Measurements from ENCODE around the gene CEBPE. TPM values are rescaled to one million over a fixed set of nuclear protein-coding genes. Genes with fewer than 3 reads are reported as not detected.
A peak's percentile ranks its signal among the peaks of the same experiment; 100 is the strongest.

Gene CEBPE
- total RNA-seq, 2 experiments from 2014 or later, result 1.1 to 2.3 TPM

DNA sequence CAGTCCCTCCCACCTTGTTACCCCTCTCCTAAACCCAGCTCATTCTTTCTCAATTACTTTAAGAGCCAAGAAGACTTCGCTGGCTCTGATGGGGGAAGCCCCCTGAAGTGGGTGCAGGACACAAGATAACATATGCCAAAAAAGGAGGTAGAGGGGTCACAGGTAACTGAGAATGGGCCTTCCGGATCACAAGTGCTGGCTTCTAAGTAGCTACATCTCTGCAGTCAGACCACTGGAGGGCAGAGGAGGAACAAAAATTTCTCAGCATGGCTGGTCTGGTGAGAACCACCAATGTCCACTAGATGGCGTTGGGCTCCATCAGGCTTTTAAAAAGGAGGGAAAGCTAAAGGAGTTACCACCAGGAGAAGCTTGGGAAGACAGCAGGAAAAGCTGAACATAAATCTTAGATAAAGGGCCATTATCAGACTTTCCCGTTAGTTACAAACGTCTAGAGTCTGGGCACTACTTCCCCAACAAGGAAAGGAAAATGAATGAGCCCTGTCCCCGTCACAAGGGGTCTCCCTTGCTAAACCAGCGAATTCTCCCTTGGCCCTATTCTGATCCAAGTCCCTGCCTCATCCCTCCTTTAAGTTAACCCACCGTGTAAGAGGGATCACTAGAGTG is 50.2 kb downstream of the CEBPE start:
- Histone ChIP-seq H3K9me3 (ENCODE audit: low read length) (no peaks in the 10 kb centered on the region), H3K4me3 (ENCODE audit: low read depth, low read length, poor library complexity, severe bottlenecking) (no peak overlapping the region), H3K27ac (ENCODE audit: low read depth, low read length, poor library complexity, severe bottlenecking) (peak overlapping the region; percentile 25), H3K79me2 (ENCODE audit: insufficient read depth, low read depth, low read length) (peaks cover 45% of the 10 kb centered on the region), H3K9me2 (ENCODE audit: insufficient read depth, low read length) (no peaks in the 10 kb centered on the region), H3K4me2 (ENCODE audit: low read length) (peak overlapping the region; percentile 42), H3K36me3 (ENCODE audit: insufficient read depth, low read length) (peaks cover 83% of the 10 kb centered on the region), H2AFZ (ENCODE audit: low read length) (no peak overlapping the region), H4K20me1 (ENCODE audit: insufficient read depth, low read length) (0 out of 2 replicates have a peak, but pooled peaks cover 9% of the 10 kb centered on the region), H3K4me1 (ENCODE audit: insufficient read depth, low read length, poor library complexity, severe bottlenecking) (peaks cover 29% of the 10 kb centered on the region)
- intact Hi-C loops (cut with micrococcal nuclease; ENCODE audit: unreplicated experiment), result loop anchor here (1.0 kb wide), 2 partner anchors 51 to 118 kb away; no protein-coding TSS in a partner anchor
- TF ChIP-seq, protein P1, sequence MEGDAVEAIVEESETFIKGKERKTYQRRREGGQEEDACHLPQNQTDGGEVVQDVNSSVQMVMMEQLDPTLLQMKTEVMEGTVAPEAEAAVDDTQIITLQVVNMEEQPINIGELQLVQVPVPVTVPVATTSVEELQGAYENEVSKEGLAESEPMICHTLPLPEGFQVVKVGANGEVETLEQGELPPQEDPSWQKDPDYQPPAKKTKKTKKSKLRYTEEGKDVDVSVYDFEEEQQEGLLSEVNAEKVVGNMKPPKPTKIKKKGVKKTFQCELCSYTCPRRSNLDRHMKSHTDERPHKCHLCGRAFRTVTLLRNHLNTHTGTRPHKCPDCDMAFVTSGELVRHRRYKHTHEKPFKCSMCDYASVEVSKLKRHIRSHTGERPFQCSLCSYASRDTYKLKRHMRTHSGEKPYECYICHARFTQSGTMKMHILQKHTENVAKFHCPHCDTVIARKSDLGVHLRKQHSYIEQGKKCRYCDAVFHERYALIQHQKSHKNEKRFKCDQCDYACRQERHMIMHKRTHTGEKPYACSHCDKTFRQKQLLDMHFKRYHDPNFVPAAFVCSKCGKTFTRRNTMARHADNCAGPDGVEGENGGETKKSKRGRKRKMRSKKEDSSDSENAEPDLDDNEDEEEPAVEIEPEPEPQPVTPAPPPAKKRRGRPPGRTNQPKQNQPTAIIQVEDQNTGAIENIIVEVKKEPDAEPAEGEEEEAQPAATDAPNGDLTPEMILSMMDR (conservative IDR thresholded peaks at IDR 0.05; ENCODE audit: low read length), result peak; percentile 100
- no peak for TF ChIP-seq EZH2phosphoT487 (IDR thresholded peaks at IDR 0.05; ENCODE audit: borderline replicate concordance, low read depth, low read length)
- BruUV-seq (replicated peaks), result no TSS peak
- CTCF ChIA-PET (ENCODE audit: unreplicated experiment), result interaction anchor here (0.9 to 1.7 kb wide), 12 partner anchors 9 to 115 kb away, joined by 3 to 12 read pairs (median 4); partner anchors contain the start of genes ACIN1, C14orf119, CEBPE and SLC7A8
- POLR2A ChIA-PET, result interaction anchor here (0.6 to 1.4 kb wide), 3 partner anchors 26 to 199 kb away, joined by 3 to 5 read pairs (median 3); partner anchors contain the start of genes ACIN1 and C14orf119
- DNase-seq (ENCODE audit: low spot score), result peak; percentile 87

DNA sequence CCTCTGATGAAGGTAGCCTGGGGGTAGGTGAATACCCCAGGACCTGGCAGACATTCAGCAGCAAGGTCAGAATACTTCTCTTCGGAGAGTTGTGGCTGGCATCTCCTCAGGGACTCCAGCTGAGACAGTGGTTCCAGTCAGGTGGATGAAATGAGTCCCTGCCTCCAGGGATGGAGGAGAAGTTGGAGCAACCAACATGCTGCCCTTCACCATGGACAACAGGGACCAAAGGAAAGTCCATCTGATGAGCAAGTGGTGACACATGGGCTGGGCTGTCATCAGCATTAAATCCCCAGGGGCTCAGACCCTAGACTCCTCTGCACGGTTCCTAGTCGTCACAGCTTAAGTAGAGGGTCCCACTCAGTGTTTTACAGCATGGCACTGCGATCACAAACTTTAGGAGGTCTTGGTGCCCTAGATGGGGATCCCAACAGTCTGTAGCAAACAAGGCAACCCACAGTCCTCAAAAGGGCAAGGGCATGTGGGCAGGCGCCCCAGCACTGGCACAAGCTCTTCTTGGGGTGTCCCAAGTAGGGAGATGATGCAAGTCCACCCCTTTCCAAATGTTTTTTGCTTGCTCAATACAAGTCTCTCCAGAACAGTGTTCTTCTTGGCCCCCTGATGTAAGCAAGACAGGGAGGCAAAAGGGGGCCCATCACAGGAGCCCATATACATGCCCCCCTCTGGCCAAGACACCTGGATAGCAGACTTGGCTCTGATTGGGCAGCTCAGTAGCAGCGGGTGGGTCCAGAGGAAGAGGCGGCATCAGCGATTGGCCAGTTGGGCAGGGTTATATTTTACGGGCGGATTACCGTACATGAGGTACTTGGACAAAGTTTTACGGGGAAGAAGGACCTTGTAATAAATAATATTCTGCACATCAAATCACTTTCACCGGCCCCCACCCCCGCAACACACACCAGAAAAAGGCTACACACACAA is 50.9 kb downstream of the CEBPE start:
- Histone ChIP-seq H4K20me1 (ENCODE audit: insufficient read depth, low read length) (0 out of 2 replicates have a peak, but pooled peaks cover 9% of the 10 kb centered on the region), H3K9me3 (ENCODE audit: low read length) (no peaks in the 10 kb centered on the region), H2AFZ (ENCODE audit: low read length) (no peak overlapping the region), H3K27ac (ENCODE audit: low read depth, low read length, poor library complexity, severe bottlenecking) (no peak overlapping the region), H3K4me3 (ENCODE audit: low read depth, low read length, poor library complexity, severe bottlenecking) (no peak overlapping the region), H3K79me2 (ENCODE audit: insufficient read depth, low read depth, low read length) (peaks cover 45% of the 10 kb centered on the region), H3K36me3 (ENCODE audit: insufficient read depth, low read length) (peaks cover 84% of the 10 kb centered on the region), H3K4me2 (ENCODE audit: low read length) (peak overlapping the region; percentile 42), H3K9me2 (ENCODE audit: insufficient read depth, low read length) (no peaks in the 10 kb centered on the region), H3K4me1 (ENCODE audit: insufficient read depth, low read length, poor library complexity, severe bottlenecking) (peaks cover 29% of the 10 kb centered on the region)
- no peak for TF ChIP-seq EZH2phosphoT487 (IDR thresholded peaks at IDR 0.05; ENCODE audit: borderline replicate concordance, low read depth, low read length)
- TF ChIP-seq, protein P1 (conservative IDR thresholded peaks at IDR 0.05; ENCODE audit: low read length), result no peak
- POLR2A ChIA-PET, result interaction anchor here (1.1 to 1.4 kb wide), 2 partner anchors 27 to 82 kb away, joined by 3 to 5 read pairs; partner anchors contain the start of genes ACIN1 and C14orf119
- no peak for DNase-seq (ENCODE audit: low spot score)
- no TSS peak for BruUV-seq (replicated peaks)
- intact Hi-C loops (cut with micrococcal nuclease; ENCODE audit: unreplicated experiment), result no loop called here
- CTCF ChIA-PET (ENCODE audit: unreplicated experiment), result interaction anchor here (0.6 to 1.7 kb wide), 13 partner anchors 9 to 196 kb away, joined by 3 to 12 read pairs (median 4); partner anchors contain the start of genes ACIN1, C14orf119, CEBPE and SLC7A8

Small RNAs within 50 kb of the gene (small RNA-seq; reads per million reads assigned to genes)
- gene RNU6-1138P, result not detected

Other genes starting within 250 kb of the CEBPE start
- gene LRP10, start 247.5 kb downstream of the CEBPE start, total RNA-seq (2014; rRNA removed; shearing (Covaris generic)), result 19.0 and 25.5 TPM in 2 replicates
- 53.3 and 55.1 TPM in 2 replicates for gene LRP10, start 247.5 kb downstream of the CEBPE start, total RNA-seq (2022)
- 1.1 and 5.7 TPM in 2 replicates for gene REM2, start 236.0 kb downstream of the CEBPE start, total RNA-seq (2014; rRNA removed; shearing (Covaris generic))
- gene REM2, start 236.0 kb downstream of the CEBPE start, total RNA-seq (2022), result 1.5 and 2.1 TPM in 2 replicates
- 81.0 and 106 TPM in 2 replicates for gene RBM23, start 200.1 kb downstream of the CEBPE start, total RNA-seq (2014; rRNA removed; shearing (Covaris generic))
- gene RBM23, start 200.1 kb downstream of the CEBPE start, total RNA-seq (2022), result 90.1 and 91.0 TPM in 2 replicates
- gene PRMT5, start 189.9 kb downstream of the CEBPE start, total RNA-seq (2014; rRNA removed; shearing (Covaris generic)), result 82.2 and 93.1 TPM in 2 replicates
- 124 and 135 TPM in 2 replicates for gene PRMT5, start 189.9 kb downstream of the CEBPE start, total RNA-seq (2022)
- gene HAUS4, start 162.2 kb downstream of the CEBPE start, total RNA-seq (2014; rRNA removed; shearing (Covaris generic)), result 105 and 126 TPM in 2 replicates
- 96.7 and 103 TPM in 2 replicates for gene HAUS4, start 162.2 kb downstream of the CEBPE start, total RNA-seq (2022)
- gene AJUBA, start 136.7 kb downstream of the CEBPE start, total RNA-seq (2014; rRNA removed; shearing (Covaris generic)), result 0.13 and 0.22 TPM in 2 replicates
- 0.37 and 0.88 TPM in 2 replicates for gene AJUBA, start 136.7 kb downstream of the CEBPE start, total RNA-seq (2022)
- 13.8 and 17.9 TPM in 2 replicates for gene C14orf93, start 109.1 kb downstream of the CEBPE start, total RNA-seq (2014; rRNA removed; shearing (Covaris generic))
- gene C14orf93, start 109.1 kb downstream of the CEBPE start, total RNA-seq (2022), result 15.2 and 17.4 TPM in 2 replicates
- gene PSMB5, start 84.4 kb downstream of the CEBPE start, total RNA-seq (2014; rRNA removed; shearing (Covaris generic)), result 111 and 133 TPM in 2 replicates
- gene PSMB5, start 84.4 kb downstream of the CEBPE start, total RNA-seq (2022), result 85.5 and 122 TPM in 2 replicates
- not detected in 2 replicates for gene PSMB11, start 77.0 kb downstream of the CEBPE start, total RNA-seq (2014; rRNA removed; shearing (Covaris generic))
- not detected in 2 replicates for gene PSMB11, start 77.0 kb downstream of the CEBPE start, total RNA-seq (2022)
- 1.1 and 1.5 TPM in 2 replicates for gene CDH24, start 61.7 kb downstream of the CEBPE start, total RNA-seq (2014; rRNA removed; shearing (Covaris generic))
- gene CDH24, start 61.7 kb downstream of the CEBPE start, total RNA-seq (2022), result 0.46 and 0.51 TPM in 2 replicates
- gene ACIN1, start 24.1 kb downstream of the CEBPE start, total RNA-seq (2014; rRNA removed; shearing (Covaris generic)), result 107 and 130 TPM in 2 replicates
- 203 and 206 TPM in 2 replicates for gene ACIN1, start 24.1 kb downstream of the CEBPE start, total RNA-seq (2022)
- gene C14orf119, start 23.8 kb downstream of the CEBPE start, total RNA-seq (2014; rRNA removed; shearing (Covaris generic)), result 25.9 and 44.5 TPM in 2 replicates
- gene C14orf119, start 23.8 kb downstream of the CEBPE start, total RNA-seq (2022), result 37.0 and 42.4 TPM in 2 replicates
- gene CIROP, start 14.3 kb downstream of the CEBPE start, total RNA-seq (2014; rRNA removed; shearing (Covaris generic)), result not detected in 2 replicates
- gene CIROP, start 14.3 kb downstream of the CEBPE start, total RNA-seq (2022), result not detected in 2 replicates
- 0.49 and 4.0 TPM in 2 replicates for gene SLC7A8, start 64.4 kb upstream of the CEBPE start, total RNA-seq (2014; rRNA removed; shearing (Covaris generic))
- gene SLC7A8, start 64.4 kb upstream of the CEBPE start, total RNA-seq (2022), result 6.2 and 11.4 TPM in 2 replicates
- gene RNF212B, start 118.7 kb upstream of the CEBPE start, total RNA-seq (2014; rRNA removed; shearing (Covaris generic)), result not detected in 2 replicates
- not detected in 2 replicates for gene RNF212B, start 118.7 kb upstream of the CEBPE start, total RNA-seq (2022)
- 6.3 and 7.1 TPM in 2 replicates for gene HOMEZ, start 166.9 kb upstream of the CEBPE start, total RNA-seq (2014; rRNA removed; shearing (Covaris generic))
- gene HOMEZ, start 166.9 kb upstream of the CEBPE start, total RNA-seq (2022), result 16.5 and 17.2 TPM in 2 replicates
- 24.4 and 31.0 TPM in 2 replicates for gene PPP1R3E, start 183.6 kb upstream of the CEBPE start, total RNA-seq (2014; rRNA removed; shearing (Covaris generic))
- gene PPP1R3E, start 183.6 kb upstream of the CEBPE start, total RNA-seq (2022), result 95.5 and 102 TPM in 2 replicates
- 7.2 and 8.6 TPM in 2 replicates for gene BCL2L2, start 187.6 kb upstream of the CEBPE start, total RNA-seq (2014; rRNA removed; shearing (Covaris generic))
- gene BCL2L2, start 187.6 kb upstream of the CEBPE start, total RNA-seq (2022), result 17.4 and 18.0 TPM in 2 replicates
- 120 and 167 TPM in 2 replicates for gene PABPN1, start 202.2 kb upstream of the CEBPE start, total RNA-seq (2014; rRNA removed; shearing (Covaris generic))
- gene PABPN1, start 202.2 kb upstream of the CEBPE start, total RNA-seq (2022), result 314 and 319 TPM in 2 replicates
- not detected in 2 replicates for gene SLC22A17, start 233.6 kb upstream of the CEBPE start, total RNA-seq (2014; rRNA removed; shearing (Covaris generic))
- not detected in 2 replicates for gene SLC22A17, start 233.6 kb upstream of the CEBPE start, total RNA-seq (2022)
- gene EFS, start 245.9 kb upstream of the CEBPE start, total RNA-seq (2014; rRNA removed; shearing (Covaris generic)), result not detected in 2 replicates
- gene EFS, start 245.9 kb upstream of the CEBPE start, total RNA-seq (2022), result not detected in 2 replicates